GM21390 (cell line): ENCODE data around the gene GALNTL6.
"Not testable (repeated sequence)": the region's sequence is repeated elsewhere in the genome, so short reads cannot be mapped to it uniquely, and the experiment has no call there.

Experiments
- ATAC-seq: cut with Tn5 transposase; IDR thresholded peaks from one replicate; pipeline ENCODE4 v1.9.1; 2021; ENCODE audit not compliant: unreplicated experiment

The GALNTL6 gene

GRCh38 chr4:173039617-173040577, 1226.7 kb downstream of the GALNTL6 start:
- ATAC-seq = no peak

DNA sequence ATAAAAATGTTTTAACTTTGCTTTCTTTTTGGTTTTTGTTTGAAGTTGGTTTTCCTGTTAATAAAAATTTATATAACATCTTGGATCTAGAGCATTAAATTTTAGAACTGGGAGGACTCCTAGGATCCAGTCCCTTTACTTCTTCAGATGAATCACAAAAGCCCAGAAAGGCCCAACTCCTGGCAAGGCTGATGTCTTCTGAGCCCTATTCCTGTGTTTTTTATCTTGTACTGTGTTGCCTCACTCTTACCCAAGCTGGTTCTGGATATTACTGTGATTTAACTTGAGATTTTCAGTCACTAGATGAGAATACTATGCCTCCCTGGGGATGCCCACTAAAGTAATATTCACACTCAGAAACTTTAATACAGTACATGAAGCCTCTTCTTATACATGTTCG, 1228.3 kb downstream of the GALNTL6 start:
- ATAC-seq = no peak

DNA sequence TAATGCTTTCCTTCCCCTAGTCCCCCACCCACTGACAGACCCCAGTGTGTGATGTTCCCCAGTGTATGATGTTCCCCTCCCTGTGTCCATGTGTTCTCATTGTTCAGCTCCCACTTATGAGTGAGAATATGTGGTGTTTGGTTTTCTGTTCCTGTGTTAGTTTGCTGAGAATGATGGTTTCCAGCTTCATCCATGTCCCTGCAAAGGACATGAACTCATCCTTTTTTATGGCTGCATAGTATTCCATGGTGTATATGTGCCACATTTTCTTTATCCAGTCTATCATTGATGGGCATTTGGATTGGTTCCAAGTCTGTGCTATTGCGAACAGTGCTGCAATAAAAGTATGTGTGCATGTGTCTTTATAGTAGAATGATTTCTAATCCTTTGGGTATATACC, 1228.9 kb downstream of the GALNTL6 start:
- ATAC-seq = not testable (repeated sequence)

DNA sequence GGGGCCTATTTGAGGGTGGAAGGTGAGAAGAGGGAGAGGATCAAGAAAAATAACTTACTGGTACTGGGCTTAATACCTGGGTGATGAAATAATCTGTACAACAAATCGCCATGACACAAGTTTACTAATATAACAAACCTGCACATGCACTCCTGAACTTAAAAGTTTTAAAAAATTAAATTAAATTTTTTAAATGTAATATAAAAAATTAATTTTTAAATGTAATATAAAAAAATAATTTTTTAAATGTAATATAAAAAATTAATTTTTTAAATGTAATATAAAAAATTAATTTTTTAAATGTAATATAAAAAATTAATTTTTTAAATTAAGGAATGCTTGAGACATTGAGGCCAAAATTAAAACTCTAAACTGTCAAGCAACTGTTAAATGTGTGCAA, 1231.1 kb downstream of the GALNTL6 start:
- no peak for ATAC-seq

DNA sequence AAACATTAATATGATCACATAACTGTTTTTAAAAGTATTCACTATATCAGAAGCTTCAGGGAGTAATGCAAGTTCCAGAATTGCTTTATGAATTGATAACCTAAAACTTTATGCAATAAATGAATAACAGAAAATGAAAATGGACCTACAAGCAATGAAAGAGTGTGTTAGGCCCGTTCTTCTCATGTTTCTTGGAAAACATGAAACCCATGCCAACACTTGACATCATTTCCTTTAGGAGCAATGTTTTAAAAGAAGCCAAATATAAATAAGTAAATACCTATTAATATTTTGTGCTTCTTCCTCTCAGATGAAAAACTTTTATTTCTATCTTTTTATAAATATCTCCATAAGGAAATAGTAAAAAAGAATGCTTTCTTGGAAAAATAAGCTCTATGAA, 1232.4 kb downstream of the GALNTL6 start:
- no peak for ATAC-seq

DNA sequence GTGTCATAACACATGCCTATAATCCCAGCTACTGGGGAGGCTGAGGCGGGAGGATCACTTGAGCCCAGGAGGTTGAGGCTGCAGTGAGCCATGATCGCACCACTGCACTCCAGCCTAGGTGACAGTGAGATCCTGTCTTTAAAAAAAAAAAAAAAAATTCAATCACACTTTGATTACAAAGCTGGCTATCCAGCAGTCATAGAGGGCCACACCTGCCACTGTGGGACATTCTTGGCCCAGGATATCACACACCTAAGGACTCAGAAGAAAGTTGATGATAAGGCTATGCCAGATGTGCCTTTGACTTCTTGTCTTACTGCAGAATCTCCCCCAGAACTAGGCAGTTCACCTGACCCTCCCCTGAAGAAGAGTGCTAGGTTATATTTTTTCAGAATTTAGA, 1232.9 kb downstream of the GALNTL6 start:
- ATAC-seq = no peak

GRCh38 chr4:173046818-173047217, 1233.6 kb downstream of the GALNTL6 start:
- no peak for ATAC-seq

GRCh38 chr4:173051232-173051631, 1238.0 kb downstream of the GALNTL6 start:
- ATAC-seq = no peak

DNA sequence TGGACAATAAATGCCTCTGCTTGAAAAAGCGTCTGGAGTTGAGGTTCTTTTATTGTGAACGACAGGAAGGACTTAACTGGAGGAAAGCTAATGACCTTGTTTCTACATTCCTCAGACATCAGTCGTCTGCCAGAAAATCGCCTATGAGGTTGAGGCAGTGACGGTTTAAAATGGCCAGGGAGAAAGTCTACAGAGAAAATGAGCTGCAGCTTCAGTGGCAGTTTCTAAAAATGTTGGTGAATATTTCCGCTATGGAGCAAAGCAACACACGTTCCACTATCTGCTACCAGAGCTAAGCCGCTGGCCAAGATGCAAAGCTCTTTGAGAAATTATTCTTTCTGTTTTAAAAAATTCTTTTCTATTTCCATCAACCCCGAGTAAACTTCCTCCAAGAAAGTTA, 1238.5 kb downstream of the GALNTL6 start:
- no peak for ATAC-seq

DNA sequence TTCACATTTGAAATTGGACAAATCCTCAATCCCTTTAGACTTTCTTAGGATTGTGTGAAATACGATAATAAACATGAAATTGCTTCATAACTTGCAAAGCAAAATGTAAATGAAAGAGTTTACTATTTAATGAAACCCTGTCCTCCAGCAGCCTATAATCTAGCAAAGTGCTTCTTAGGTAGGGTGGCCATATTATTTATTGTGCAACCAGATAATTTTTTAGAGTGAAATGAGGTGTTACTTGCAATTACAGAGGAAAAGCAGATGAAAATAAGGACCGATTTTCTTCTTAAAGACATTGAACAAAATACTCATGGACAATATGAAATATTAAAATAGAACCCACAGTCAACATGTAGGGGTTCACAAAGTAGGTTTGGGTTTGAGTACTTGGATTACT, 1239.2 kb downstream of the GALNTL6 start:
- no peak for ATAC-seq

DNA sequence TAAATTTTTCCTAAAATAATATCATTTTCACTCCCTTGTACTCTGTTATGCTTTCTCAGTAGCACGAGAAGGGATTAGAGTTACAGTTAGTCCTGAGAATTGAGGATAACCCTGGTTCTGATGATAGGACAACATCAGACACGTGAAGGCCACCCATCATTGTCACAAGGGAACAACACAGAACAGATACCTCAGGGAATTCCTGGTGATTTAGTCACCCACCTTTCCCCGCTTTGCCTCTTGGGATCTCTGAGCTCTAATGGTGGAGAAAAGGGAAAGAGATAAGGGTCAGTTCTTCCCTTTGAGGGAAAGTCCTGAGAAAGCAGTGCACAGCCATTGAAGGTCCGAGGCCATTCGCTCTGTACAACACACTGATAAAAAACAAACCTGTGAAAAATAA, 1243.1 kb downstream of the GALNTL6 start:
- ATAC-seq = no peak

GRCh38 chr4:173056710-173057109, 1243.5 kb downstream of the GALNTL6 start:
- no peak for ATAC-seq

DNA sequence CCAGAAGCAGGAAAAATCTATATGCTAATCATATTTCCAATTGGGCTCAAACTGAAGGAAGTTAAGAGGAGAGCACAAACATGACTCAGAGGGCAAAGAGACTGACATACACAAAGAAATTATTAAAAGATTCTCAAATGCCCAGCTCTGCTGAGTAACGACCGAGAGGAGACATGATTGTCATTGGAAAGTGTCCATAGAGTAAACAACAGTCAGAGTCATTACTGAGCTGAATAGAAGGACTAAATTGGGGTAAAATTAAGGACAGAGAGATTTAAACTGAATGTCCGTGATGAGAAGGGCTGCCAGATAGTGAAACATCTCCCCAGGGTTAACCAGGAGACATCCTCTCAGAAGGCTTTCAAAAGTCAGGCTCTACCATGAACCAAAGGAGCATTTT, 1244.2 kb downstream of the GALNTL6 start:
- ATAC-seq = no peak

- ATAC-seq = no peak
These were observed 1244.7 kb downstream of the GALNTL6 start for GRCh38 chr4:173057901-173058300.

- ATAC-seq = no peak
These were observed 1248.0 kb downstream of the GALNTL6 start for GRCh38 chr4:173061160-173061559.

DNA sequence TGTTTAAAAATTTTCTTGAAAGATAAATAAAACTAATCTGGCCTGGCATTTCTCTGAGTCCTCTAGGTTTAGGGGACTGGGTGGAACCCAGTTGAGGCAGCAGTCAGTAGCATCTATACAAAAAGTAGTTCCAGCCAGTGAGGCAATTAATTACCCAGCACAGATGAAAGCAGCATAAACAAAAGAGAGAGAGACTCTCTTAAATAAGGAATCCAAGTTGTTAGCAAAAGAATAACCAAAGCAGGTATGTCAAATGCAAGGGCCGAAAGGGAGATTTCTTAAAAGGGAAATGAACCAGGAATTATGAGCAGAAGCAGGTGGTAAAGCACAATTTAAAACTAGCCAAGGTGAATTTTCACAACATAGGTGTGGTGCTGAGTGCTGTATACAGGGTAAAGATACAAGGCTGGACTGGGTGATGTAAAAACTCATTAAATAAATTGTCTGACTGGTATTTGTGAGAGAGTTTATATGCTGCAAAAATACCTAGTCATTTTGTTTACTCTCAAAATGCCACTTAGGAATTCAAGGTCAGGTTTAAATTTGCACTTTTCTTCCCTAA, 1260.8 kb downstream of the GALNTL6 start:
- no peak for ATAC-seq

GRCh38 chr4:173074501-173074946, 1261.3 kb downstream of the GALNTL6 start:
- no peak for ATAC-seq

GRCh38 chr4:173076903-173077634, 1263.9 kb downstream of the GALNTL6 start:
- no peak for ATAC-seq

- ATAC-seq = no peak
These were observed 1274.9 kb downstream of the GALNTL6 start for GRCh38 chr4:173088144-173088543.
